Measurements from ENCODE around the gene BRSK2. TPM values are rescaled to one million over a fixed set of nuclear protein-coding genes. Genes with fewer than 3 reads are reported as not detected.

BRSK2 gene
- total and polyA plus RNA-seq, 9 of the 15 experiments (the other 6 are each of a cell fraction or from before 2014, with no cell fraction given) = 0.06 to 0.52 (median 0.18) TPM; not detected in 5

DNA sequence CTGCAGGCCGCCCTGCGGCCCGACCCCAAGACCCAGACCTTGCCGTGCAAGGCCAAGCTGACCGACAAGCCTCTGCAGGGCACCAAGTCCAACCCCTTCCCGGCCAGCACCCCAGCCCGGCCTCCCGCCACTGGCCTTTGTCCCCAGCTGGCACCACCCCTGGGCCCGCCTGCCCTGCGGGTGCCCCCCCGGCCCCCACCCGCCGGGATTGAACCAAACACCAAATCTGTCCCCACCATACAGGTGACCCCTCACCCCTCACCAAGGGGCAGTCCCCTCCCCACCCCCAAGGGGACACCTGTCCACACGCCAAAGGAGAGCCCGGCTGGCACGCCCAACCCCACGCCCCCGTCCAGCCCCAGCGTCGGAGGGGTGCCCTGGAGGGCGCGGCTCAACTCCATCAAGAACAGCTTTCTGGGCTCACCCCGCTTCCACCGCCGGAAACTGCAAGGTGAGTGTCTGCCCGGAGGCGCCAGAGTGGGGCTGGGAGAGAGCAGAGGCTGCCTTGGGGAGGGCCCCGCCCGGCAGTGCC is 60.7 kb downstream of the BRSK2 start:
- Histone ChIP-seq H2AFZ (ENCODE audit: low read depth, low read length) (no peak overlapping the region), H3K9ac (ENCODE audit: insufficient read depth in 1 of 2, low read depth in 2 of 2, low read length in 2 of 2) (no peak overlapping the region), H3K27ac (ENCODE audit: extremely low read depth, low read depth, low read length) (no peak overlapping the region), H3K4me3 (no peak overlapping the region), H3K4me1 (replicated peaks in 1 of 2; ENCODE audit: control insufficient read depth in 2 of 2, insufficient read depth in 2 of 2, low read length in 2 of 2) (peaks cover 0 to 61% of the 10 kb centered on the region in 2 experiments; a peak in 2 of 5 replicates), H3K79me2 (ENCODE audit: control insufficient read depth, insufficient read depth, low read length) (no peaks in the 10 kb centered on the region), H3K27me3 (ENCODE audit: control insufficient read depth in 2 of 2, insufficient read depth in 2 of 2, low read length in 2 of 2) (peaks cover 9 to 67% of the 10 kb centered on the region in 2 experiments; a peak in 3 of 5 replicates), H3K9me3 (replicated peaks; ENCODE audit: control insufficient read depth, insufficient read depth, low read depth, low read length) (no peaks in the 10 kb centered on the region), H3K9me1 (ENCODE audit: control insufficient read depth, insufficient read depth, low read length) (no peaks in the 10 kb centered on the region), H4K20me1 (replicated peaks; ENCODE audit: control insufficient read depth, insufficient read depth, low read length) (peaks cover 18% of the 10 kb centered on the region; the same call in 1 of the 2 replicates), H3K36me3 (ENCODE audit: control insufficient read depth, insufficient read depth, low read length) (no peaks in the 10 kb centered on the region), H3K4me2 (ENCODE audit: insufficient read depth, low read length) (no peak overlapping the region)
- intact Hi-C loops (cut with micrococcal nuclease) (loop anchor here (5.0 to 10.0 kb wide), 2 partner anchors 67 to 124 kb away; partner anchors contain the start of gene DUSP8), in situ Hi-C loops (cut with MboI) (no loop called here)
- ChIA-PET POLR2A (no interaction called here), CTCF (ENCODE audit: low intra/inter-chr PET ratio) (no interaction called here)
- ATAC-seq (no peak), FAIRE-seq (no peak), DNase-seq (ENCODE audit: extremely low read depth in 1 of 4, low spot score in 3 of 4) (no peak)
- TF ChIP-seq CAMTA2 (CRISPR knock-in tag; conservative IDR thresholded peaks at IDR 0.05) = no peak
- no peak for TF ChIP-seq ZNF165 (CRISPR knock-in tag; IDR thresholded peaks at IDR 0.05; ENCODE audit: borderline replicate concordance)
- TF ChIP-seq SIRT6 (IDR thresholded peaks at IDR 0.05; ENCODE audit: low read depth, low read length) = no peak
- no peak for TF ChIP-seq POU5F1 (IDR thresholded peaks at IDR 0.05; ENCODE audit: borderline replicate concordance, low read depth, low read length, partially characterized antibody)
- TF ChIP-seq GABPB2 (CRISPR knock-in tag; conservative IDR thresholded peaks at IDR 0.05) = no peak
- TF ChIP-seq BHLHE40 (IDR thresholded peaks at IDR 0.05; ENCODE audit: low read length) = no peak
- no peak for TF ChIP-seq BRD4 (IDR thresholded peaks at IDR 0.05)
- no peak for TF ChIP-seq PTRF (tag; IDR thresholded peaks at IDR 0.05)
- TF ChIP-seq SP1 (CRISPR knock-in tag; IDR thresholded peaks at IDR 0.05) = no peak
- TF ChIP-seq ETS2 (tag; IDR thresholded peaks at IDR 0.05; ENCODE audit: borderline replicate concordance, poor library complexity, severe bottlenecking) = no peak
- TF ChIP-seq, protein P1, sequence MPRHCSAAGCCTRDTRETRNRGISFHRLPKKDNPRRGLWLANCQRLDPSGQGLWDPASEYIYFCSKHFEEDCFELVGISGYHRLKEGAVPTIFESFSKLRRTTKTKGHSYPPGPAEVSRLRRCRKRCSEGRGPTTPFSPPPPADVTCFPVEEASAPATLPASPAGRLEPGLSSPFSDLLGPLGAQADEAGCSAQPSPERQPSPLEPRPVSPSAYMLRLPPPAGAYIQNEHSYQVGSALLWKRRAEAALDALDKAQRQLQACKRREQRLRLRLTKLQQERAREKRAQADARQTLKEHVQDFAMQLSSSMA (CRISPR knock-in tag; IDR thresholded peaks at IDR 0.05) = no peak
- no peak for TF ChIP-seq MTF1 (CRISPR knock-in tag; IDR thresholded peaks at IDR 0.05; ENCODE audit: borderline replicate concordance)
- TF ChIP-seq MAFG (tag; conservative IDR thresholded peaks at IDR 0.05) = no peak
- TF ChIP-seq ZNF695 (CRISPR knock-in tag; IDR thresholded peaks at IDR 0.05) = no peak
- no peak for TF ChIP-seq ZEB2 (IDR thresholded peaks at IDR 0.05)
- no peak for TF ChIP-seq ZNF717 (CRISPR knock-in tag; IDR thresholded peaks at IDR 0.05)
- no peak for TF ChIP-seq ARID3A (IDR thresholded peaks at IDR 0.05; ENCODE audit: borderline replicate concordance, low read depth, low read length)
- no peak for TF ChIP-seq SREBF1 (IDR thresholded peaks at IDR 0.05; ENCODE audit: borderline replicate concordance, low read depth, low read length)
- 30% methylated on average over 13 of the region's 29 CpGs for WGBS (ENCODE audit: insufficient coverage, low coverage, missing lambda C conversion rate)
- no TSS peak for BruUV-seq (replicated peaks)

Data from K562 (cell line).